NCI-H146 treated with DMSO at 0.1 percent for 48 hours (cell line): ENCODE data around the gene VWA8.
"Not testable (repeated sequence)": the region's sequence is repeated elsewhere in the genome, so short reads cannot be mapped to it uniquely, and the experiment has no call there.

Experiments used
- DNase-seq: peaks from one replicate; lab custom pipeline; 2025; ENCODE audit not compliant: unreplicated experiment; lab: John Stamatoyannopoulos, UW

The VWA8 gene

GRCh38 chr13:41621716-41622431 lies 339.0 kb downstream of the VWA8 start:
- DNase-seq: no peak

- DNase-seq: not testable (repeated sequence)
These were observed 343.3 kb downstream of the VWA8 start for GRCh38 chr13:41617633-41618032.

DNA sequence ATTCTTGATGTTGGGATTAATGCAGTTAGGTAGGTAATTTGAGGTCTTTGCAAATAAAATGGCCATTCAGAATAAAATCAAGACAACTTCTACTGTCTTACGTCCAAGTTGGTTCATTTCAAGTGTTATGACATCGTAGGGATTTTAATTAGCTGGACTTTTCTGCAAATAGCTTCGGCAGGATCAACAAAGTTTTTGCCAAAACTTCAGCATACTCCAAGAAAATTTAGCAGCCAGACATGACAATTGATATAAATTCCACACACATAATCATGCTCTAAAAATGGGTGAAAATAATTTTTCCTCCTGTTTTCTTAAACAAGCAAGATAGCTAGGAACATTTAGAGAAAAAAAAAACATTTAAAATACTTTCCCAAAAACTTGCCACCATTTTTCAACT lies 344.8 kb downstream of the VWA8 start:
- DNase-seq: no peak

DNA sequence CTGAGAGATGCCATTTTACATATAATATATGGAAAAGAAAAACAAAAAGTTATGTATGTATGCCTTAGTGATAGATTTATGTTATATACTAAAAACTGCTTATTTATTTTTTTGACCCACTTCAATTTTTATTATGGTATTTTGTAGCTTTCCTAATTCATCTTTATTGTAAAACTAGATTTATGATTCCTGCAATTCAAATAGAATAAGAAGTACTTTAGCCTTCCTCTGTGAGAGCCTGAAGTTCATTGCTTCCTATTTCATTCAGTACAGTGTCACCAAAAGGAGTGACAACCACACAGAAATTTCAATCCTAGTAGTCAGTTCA lies 345.4 kb downstream of the VWA8 start:
- no peak for DNase-seq

GRCh38 chr13:41614671-41615527 lies 346.0 kb downstream of the VWA8 start:
- no peak for DNase-seq

GRCh38 chr13:41613984-41614661 lies 346.8 kb downstream of the VWA8 start:
- no peak for DNase-seq

DNA sequence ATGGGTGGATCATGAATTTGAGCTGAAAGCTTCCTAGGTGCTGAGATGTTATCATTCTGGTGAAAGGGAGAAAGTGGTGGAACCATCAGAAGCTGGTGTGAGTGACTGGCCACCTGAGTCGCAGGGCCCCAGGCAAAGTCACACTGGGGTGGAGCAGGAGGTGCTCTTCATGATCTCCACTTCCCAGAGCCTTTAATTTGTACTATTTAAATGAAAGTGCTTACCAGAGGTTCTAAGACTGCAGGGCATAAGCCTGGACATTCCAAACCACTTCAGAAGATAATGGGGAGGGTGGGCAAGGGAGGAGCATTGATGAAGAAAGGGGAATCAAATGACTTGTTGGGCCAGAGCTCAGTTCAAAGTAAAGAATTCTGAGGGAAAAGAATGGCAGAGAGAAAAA lies 347.4 kb downstream of the VWA8 start:
- no peak for DNase-seq

GRCh38 chr13:41611385-41611784 lies 349.5 kb downstream of the VWA8 start:
- DNase-seq: no peak

DNA sequence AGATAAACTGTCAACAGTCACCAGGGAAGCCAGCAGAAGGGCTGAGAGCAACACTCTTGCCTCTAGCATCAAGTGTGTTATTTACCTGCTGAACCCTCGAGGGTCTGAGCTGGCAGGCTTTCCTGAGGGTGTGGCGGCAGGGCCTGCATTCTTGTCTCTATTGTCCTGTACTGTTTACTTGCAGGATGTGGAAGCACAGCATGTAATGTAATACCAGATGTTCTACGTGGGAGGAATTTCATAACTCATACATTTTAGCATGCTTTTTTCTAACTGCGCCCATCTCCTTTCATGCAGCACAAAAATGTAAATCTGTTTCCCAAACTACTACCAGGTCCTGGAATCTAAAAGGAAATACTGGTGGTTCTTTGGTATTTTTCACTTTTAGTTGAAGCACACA lies 350.5 kb downstream of the VWA8 start:
- peak; percentile 3 for DNase-seq

DNA sequence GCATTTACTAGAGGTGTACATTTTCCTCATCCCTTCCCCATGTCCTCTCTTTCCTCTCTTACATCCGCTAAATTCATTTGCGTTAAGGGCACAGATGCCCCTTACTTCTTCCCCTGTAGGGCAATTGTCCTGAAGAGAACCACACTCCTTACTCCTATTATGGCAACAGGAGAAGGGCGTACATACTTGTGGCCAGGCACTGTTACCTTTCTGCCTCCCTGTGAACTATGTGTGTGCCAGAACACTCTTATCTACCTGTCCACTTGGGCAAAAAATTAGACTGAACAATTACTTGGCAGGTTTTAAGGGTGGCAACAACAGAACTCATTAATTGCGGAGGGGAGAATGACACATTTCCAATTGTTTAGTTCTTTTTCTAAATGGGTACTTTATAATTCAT lies 351.1 kb downstream of the VWA8 start:
- DNase-seq: no peak

DNA sequence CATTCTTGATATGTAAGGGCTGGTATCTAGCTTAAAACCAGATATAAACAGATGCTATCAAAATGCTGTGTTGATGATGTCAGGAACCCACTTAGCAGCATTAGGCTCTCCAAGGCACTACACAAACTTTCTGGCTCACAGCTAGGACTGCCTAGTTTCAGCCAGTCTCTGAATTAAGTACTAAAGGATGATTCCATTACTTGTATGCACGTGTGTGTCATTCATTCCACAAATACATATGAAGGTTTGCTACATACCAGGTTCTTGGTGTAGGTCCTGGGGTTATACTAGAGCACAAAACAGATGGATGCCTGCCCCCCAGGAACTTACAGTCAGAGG lies 352.1 kb downstream of the VWA8 start:
- DNase-seq: no peak

DNA sequence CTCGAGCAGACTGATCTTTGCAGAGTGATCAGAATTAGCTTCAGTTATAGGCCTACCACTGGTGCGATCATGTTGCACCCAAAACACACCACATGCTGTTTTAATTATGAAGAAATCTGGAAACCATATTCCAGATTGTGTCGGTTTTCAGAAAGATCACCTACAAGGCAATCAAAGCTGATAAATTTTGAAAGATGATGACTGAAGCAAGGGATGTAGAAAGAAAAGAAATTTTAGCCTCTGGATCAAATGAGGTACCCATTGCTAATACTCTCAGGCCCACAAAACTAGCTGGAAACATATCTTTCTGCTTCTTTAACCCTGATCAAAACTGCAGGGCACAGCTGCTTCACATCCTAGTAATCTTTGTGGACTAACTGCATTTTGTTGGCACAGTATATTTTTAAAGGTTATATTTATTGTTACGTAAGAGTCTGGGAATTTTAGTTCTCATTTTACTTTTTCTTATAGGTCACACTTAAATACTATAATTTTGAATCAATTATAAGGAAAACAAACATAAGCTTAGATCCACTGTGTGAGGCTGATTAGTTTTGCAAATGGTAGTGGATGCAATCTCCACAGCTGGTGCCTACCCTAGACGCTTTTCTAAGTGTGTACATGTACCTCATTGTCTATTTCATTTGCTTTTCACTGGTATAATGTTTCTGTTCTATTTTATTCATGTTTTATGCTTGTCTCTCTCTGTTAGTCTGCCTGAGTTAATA lies 352.6 kb downstream of the VWA8 start:
- no peak for DNase-seq

DNA sequence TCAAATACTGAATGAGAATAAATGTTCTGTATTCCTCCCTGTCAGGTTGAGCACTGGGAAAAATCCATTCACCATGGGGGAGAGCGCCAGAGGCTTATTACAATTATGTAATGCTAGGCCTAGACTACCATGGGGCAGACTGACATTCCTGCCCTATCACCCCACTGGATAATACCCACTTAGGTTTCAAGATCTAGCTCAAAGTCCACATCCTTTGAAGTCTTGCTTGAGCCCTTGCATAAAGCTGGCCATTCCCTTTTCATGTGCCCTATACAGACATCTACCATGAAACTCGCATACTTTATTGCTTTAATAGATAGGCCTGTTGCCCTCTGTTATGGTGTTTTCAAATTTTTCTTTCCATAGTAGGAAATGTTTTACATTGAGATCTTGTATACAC lies 354.3 kb downstream of the VWA8 start:
- DNase-seq: no peak

DNA sequence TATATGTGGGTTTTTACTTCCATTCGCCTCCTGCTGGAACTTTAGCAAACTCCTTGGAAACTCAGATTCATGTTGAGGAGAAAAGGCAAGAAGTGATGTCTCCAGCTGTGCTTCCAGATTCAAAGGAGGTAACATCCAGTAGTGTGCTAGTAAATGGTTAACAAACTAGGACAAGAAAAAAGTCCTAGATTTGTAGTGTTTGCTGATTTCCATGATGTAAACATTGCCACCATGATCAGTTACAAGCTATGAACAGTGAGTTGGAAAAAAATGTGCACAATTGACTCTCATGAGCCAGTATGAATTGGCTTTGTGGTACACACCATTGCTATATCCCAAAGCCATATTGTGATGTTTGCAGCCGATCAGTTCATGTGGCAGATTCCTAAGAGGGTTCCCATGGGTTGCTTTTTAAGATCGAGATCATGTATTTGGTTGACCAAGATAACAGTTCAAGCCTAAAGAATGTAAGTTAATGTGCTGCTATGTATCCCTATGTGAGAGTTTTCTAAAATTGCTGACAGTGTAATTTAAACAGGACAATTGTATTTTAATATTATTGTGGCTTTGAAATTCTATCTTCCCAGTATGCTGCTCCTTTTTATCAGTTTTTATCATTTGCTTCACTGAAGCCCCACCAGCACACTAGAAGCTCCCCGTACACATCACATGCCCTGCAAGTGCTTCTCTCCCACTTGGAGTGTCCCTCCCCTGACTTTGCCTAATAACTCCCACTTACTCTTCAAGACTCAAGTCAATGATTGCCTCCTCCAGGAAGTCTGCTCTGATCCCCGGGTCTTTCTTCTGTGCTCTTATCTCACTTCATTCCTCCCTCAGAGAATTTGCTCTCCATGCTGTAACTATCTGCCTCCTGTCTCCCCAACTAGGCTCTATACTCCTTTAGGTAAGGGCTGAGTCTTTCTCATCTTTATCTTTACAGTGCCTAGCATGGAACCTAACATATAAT lies 355.3 kb downstream of the VWA8 start:
- DNase-seq: no peak

- no peak for DNase-seq
These were observed 357.0 kb downstream of the VWA8 start for GRCh38 chr13:41603917-41604316.

DNA sequence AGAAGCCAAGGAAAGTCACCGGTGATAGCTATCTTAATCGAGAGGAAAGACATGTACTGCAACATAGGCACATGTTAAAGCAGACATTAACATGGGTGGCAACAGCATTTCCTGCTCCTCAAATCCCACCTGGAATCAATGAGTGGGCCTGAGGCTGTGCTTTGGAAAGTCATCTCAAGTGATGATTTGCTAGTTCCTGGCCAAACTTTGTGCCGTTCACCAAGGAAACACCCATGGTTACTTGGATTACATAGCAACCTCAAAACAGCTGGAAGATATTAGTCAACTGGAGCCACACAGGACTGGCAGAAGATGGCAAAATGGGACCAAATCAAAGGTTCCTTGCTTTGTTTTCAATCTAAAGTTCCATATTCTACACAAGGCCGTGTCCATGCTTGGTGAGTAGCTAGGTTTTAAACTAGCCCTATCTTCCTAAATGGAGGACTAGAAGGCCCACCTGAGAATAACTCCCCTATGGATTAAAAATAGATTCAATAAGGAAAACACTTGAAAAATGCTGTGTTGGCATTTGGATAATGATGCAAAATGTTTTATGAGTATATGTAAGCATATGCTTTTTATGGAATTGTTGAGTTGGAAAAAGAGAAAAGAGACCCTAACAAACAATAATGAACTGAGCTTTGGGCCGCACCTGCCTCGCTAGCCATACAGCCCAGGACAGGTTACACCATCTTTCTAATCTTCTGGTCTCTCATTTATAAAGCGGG lies 359.0 kb downstream of the VWA8 start:
- DNase-seq: no peak

- DNase-seq: no peak
These were observed 361.3 kb downstream of the VWA8 start for GRCh38 chr13:41599619-41600018.

DNA sequence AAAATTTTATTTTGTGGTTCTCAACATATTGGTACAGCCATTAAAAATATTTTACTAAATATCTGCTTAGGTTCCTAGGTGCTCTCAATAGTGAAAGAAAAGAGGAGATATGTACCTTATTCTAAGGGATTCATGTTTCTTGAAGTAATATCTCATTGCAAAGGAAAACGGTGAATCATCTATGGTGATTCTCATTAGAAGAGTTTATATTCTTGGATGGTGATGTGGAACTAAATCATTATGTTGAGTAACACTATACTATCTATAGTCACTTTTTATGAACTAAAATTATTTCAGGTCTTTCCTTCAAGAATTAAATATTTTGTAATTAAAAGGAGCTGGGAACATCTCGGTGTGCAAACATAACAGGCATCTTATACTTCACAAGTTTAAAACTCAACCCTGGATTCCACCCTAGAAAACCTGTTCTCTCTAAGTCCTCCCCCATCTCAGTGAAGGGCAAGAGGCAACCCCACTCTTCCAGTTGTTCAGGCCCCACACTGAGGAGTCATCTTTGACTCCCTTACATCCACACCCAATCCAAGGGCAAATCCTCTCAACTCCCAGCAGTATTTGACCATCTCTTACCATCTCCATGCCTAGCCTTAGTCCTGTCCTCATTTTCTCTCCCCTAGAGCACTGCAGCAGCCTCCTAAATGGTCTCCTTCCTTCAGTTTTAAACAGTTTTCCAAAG lies 363.4 kb downstream of the VWA8 start:
- no peak for DNase-seq

DNA sequence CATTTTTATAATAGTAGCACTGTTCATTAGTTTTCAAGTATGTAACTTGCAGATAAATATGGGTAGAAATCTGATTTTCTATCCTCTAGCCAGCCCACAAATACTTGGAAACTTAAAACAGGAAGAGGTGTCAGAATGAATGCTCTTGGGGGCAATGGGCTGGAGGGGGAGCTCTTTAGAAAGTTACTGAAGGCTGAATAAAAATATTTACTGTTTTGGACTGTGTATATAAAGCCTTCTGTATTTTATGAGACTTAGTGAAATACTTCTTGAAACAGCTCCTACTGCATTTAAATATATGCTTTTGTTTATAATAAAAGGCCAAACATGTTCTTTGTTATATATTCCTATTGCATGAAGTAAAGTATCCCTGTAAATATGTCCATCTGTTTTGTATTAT lies 364.7 kb downstream of the VWA8 start:
- no peak for DNase-seq
